ENCODE results near the gene BNC2. TPM values are rescaled to one million over a fixed set of nuclear protein-coding genes. Genes with fewer than 3 reads are reported as not detected.
"Not testable (repeated sequence)": the region's sequence is repeated elsewhere in the genome, so short reads cannot be mapped to it uniquely, and the experiment has no call there.

Gene BNC2
- total RNA-seq, 2 donors from 2014 or later: 2.1 to 20.0 TPM

GRCh38 chr9:16884952-16885513 is 14.6 kb upstream of the BNC2 start:
- no peaks in the 10 kb centered on the region for H3K4me1 ChIP-seq
- intact Hi-C loops (cut with DNase I): no loop called here
- H3K9ac ChIP-seq (ENCODE audit: low read depth in 2 of 2, low read length in 2 of 2): no peak overlapping the region
- peak; percentile 27 for DNase-seq
- H3K9me3 ChIP-seq: no peaks in the 10 kb centered on the region
- no peak overlapping the region for H3K27ac ChIP-seq
- H3K36me3 ChIP-seq: no peaks in the 10 kb centered on the region
- TF ChIP-seq, protein P1, sequence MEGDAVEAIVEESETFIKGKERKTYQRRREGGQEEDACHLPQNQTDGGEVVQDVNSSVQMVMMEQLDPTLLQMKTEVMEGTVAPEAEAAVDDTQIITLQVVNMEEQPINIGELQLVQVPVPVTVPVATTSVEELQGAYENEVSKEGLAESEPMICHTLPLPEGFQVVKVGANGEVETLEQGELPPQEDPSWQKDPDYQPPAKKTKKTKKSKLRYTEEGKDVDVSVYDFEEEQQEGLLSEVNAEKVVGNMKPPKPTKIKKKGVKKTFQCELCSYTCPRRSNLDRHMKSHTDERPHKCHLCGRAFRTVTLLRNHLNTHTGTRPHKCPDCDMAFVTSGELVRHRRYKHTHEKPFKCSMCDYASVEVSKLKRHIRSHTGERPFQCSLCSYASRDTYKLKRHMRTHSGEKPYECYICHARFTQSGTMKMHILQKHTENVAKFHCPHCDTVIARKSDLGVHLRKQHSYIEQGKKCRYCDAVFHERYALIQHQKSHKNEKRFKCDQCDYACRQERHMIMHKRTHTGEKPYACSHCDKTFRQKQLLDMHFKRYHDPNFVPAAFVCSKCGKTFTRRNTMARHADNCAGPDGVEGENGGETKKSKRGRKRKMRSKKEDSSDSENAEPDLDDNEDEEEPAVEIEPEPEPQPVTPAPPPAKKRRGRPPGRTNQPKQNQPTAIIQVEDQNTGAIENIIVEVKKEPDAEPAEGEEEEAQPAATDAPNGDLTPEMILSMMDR (IDR thresholded peaks at IDR 0.05): no peak
- no peak overlapping the region for H3K4me3 ChIP-seq
- no peaks in the 10 kb centered on the region for H3K27me3 ChIP-seq

DNA sequence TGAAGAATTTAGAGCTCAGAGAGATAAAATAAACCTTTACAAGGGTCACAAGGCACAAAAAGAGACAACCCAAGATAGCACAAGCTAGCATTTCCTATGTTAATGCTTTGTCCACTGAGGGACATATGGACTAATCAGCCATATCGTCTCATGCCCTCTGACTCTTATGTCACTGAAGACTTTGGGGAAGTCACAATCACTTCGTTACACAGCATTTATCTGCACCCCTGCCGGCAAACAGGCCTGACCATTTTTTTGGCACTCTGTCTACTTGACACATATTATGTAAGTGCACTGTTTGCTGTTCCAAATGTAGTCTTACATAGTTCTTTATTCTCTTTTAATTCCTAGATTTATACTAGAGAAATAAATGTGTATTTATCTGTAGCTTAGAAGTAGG is 13.9 kb upstream of the BNC2 start:
- no peak for DNase-seq
- Histone ChIP-seq H3K4me1 (no peaks in the 10 kb centered on the region), H3K9me3 (no peaks in the 10 kb centered on the region), H3K9ac (ENCODE audit: low read depth in 2 of 2, low read length in 2 of 2) (no peak overlapping the region), H3K4me3 (no peak overlapping the region), H3K27ac (no peak overlapping the region), H3K36me3 (no peaks in the 10 kb centered on the region), H3K27me3 (no peaks in the 10 kb centered on the region)
- TF ChIP-seq, protein P1 (IDR thresholded peaks at IDR 0.05): no peak
- intact Hi-C loops (cut with DNase I): no loop called here

DNA sequence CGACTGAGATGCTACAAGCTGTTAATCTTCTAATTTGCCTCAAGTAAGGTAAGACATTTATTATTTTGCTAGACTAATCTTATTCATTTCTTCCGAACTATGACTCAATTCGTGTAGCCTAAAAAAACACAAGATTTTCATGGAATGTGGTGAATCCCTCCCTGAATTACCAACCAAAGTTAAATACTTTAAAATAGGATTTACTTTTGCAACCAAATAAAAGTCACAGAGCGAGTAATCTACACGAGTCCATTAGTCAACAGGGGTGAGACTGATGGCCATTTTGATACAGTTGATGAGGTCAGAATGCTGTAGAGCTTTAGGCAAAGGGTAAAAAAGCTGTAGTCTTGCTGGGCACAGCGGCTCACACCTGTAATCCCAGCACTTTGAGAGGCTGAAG is 13.1 kb upstream of the BNC2 start:
- H3K9me3 ChIP-seq: no peaks in the 10 kb centered on the region
- no peaks in the 10 kb centered on the region for H3K27me3 ChIP-seq
- H3K27ac ChIP-seq: no peak overlapping the region
- H3K4me3 ChIP-seq: no peak overlapping the region
- H3K4me1 ChIP-seq: no peaks in the 10 kb centered on the region
- no peak for DNase-seq
- intact Hi-C loops (cut with DNase I): no loop called here
- TF ChIP-seq, protein P1 (IDR thresholded peaks at IDR 0.05): no peak
- H3K9ac ChIP-seq (ENCODE audit: low read depth in 2 of 2, low read length in 2 of 2): no peak overlapping the region
- H3K36me3 ChIP-seq: no peaks in the 10 kb centered on the region

DNA sequence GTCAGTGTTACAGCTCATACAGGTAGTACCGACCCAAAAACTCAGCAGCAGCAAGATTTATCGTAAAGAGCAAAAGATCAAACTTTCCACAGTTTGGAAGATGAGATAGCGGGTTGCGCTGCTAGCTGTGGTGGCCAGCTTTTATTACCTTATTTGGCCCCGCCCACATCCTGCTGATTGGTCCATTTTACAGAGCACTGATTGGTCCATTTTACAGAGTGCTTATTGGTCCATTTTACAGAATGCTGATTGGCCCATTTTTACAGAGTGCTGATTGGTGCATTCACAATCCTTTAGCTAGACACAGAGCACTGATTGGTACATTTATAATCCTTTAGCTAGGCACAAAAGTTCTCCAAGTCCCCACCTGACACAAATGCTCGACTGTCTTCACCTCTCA is 12.0 kb upstream of the BNC2 start:
- H3K36me3 ChIP-seq; intact Hi-C loops (cut with DNase I); DNase-seq; H3K27me3 ChIP-seq; H3K9me3 ChIP-seq; H3K27ac ChIP-seq; H3K4me3 ChIP-seq; H3K9ac ChIP-seq (ENCODE audit: low read depth in 2 of 2, low read length in 2 of 2); H3K4me1 ChIP-seq: not testable (repeated sequence)

DNA sequence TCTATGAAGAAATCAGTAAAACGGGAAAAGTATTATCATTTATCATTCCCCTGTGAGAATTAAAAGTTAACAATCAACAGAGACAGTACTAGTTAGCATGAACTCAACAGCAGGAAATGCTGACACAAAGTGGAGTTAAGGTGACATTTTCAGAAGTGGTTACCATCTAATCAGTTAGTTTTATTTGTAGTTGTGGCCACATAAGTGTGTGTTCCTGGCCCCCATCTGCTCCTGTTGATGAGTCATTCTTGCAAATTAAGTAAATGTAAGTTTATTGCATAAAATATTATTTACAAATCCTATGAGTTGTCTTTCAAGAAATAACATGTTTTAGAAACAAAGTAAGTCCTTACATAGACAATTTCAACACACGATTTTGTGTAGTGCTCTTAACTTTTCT is 8.9 kb upstream of the BNC2 start:
- Histone ChIP-seq H3K9me3 (no peaks in the 10 kb centered on the region), H3K4me3 (no peak overlapping the region), H3K27ac (no peak overlapping the region), H3K27me3 (no peaks in the 10 kb centered on the region), H3K4me1 (no peaks in the 10 kb centered on the region), H3K36me3 (no peaks in the 10 kb centered on the region), H3K9ac (ENCODE audit: low read depth in 2 of 2, low read length in 2 of 2) (no peak overlapping the region)
- intact Hi-C loops (cut with DNase I): no loop called here
- TF ChIP-seq, protein P1 (IDR thresholded peaks at IDR 0.05): no peak
- no peak for DNase-seq

DNA sequence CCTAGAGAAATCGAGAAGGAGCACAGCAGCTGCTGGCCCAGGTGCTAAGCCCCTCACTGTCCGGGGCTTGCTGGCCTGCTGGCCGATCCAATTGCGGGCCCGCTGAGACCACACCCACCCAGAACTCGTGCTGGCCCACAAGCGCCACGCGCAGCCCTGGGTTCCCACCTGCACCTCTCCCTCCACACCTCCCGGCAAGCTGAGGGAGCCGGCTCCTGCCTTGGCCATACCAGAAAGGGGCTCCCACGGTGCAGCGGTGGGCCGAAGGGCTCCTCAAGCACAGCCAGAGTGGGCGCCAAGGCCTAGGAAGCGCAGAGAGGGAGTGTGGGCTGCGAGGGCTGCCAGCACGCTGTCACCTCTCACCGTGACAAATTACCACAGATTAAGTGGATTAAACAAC is 6.8 kb upstream of the BNC2 start:
- no peak overlapping the region for H3K27ac ChIP-seq
- H3K4me1 ChIP-seq: no peaks in the 10 kb centered on the region
- no peak for DNase-seq
- H3K4me3 ChIP-seq: no peak overlapping the region
- no peak overlapping the region for H3K9ac ChIP-seq (ENCODE audit: low read depth in 2 of 2, low read length in 2 of 2)
- H3K27me3 ChIP-seq: no peaks in the 10 kb centered on the region
- H3K9me3 ChIP-seq: no peaks in the 10 kb centered on the region
- no peaks in the 10 kb centered on the region for H3K36me3 ChIP-seq
- intact Hi-C loops (cut with DNase I): no loop called here
- TF ChIP-seq, protein P1 (IDR thresholded peaks at IDR 0.05): no peak

All from colonic mucosa (tissue), 4 donors.